Vagina (tissue), 2 donors: ENCODE measurements around the gene NFATC4. TPM values are rescaled to one million over a fixed set of nuclear protein-coding genes. Genes with fewer than 3 reads are reported as not detected.

ENCODE experiments used
- DNase-seq, 2 donors: peaks; one replicate each; pipeline ENCODE4 v3.0.0-alpha.2; 2017; ENCODE audit errors: extremely low spot score in 2 of 2
- H3K27ac ChIP-seq: fragments of 200-600 bp; sonication (generic); one replicate; pipeline ENCODE4 v1.5.1; 2019
- H3K27me3 ChIP-seq: fragments of 200-600 bp; sonication (generic); one replicate; pipeline ENCODE4 v1.5.1; 2019
- H3K36me3 ChIP-seq, 2 donors: fragments of 200-600 bp; sonication (generic); one replicate each; pipeline ENCODE4 v1.5.1; 2017 to 2019
- H3K4me1 ChIP-seq: fragments of 200-600 bp; sonication (generic); one replicate; pipeline ENCODE4 v1.5.1; 2019
- H3K4me3 ChIP-seq, 2 donors: fragments of 200-600 bp; sonication (generic); 1 replicate in 1 of 2; 2 replicates in 1 of 2; pipeline ENCODE4 v1.5.1; 2016 to 2019
- H3K9me3 ChIP-seq: fragments of 200-600 bp; sonication (generic); one replicate; pipeline ENCODE4 v1.5.1; 2019
- POLR2A ChIP-seq, 2 donors: fragments of 450-650 bp; IDR thresholded peaks; one replicate each; pipeline ENCODE4 v1.6.1; 2017; ENCODE audit warnings: antibody characterized with exemption in 2 of 2, mild to moderate bottlenecking in 2 of 2, moderate library complexity in 2 of 2
- POLR2AphosphoS5 ChIP-seq, 2 donors: sonication (generic); formaldehyde crosslinking; IDR thresholded peaks; one replicate each; pipeline ENCODE4 v1.9.0; 2017; ENCODE audit warnings: antibody characterized with exemption in 2 of 2, mild to moderate bottlenecking in 2 of 2, low read depth in 1 of 2; ENCODE audit not compliant: insufficient read depth in 1 of 2
- intact Hi-C: fragments of 100-400 bp; cut with DNase I; formaldehyde crosslinking; loops from one replicate; pipeline ENCODE4 v1.15.1; 2023
- total RNA-seq: library from RNA; depleted of rRNA; stranded (reverse); fragments of >200 nt; gene quantifications from one replicate; pipeline ENCODE4 v1.2.3, GENCODE V29; 2016
- TF ChIP-seq, protein P1 (sequence below), 3 experiments: fragments of 450-650 bp in 2 of 3; fragments of 200-600 bp in 1 of 3; sonication (generic) in 1 of 3; IDR thresholded peaks; one replicate each; pipeline ENCODE4 v1.5.1; 2017 to 2019; ENCODE audit warnings: antibody characterized with exemption in 3 of 3, mild to moderate bottlenecking in 2 of 3, moderate library complexity in 2 of 3

The NFATC4 gene
- total RNA-seq, 1 donor from 2014 or later = 47.9 TPM

DNA sequence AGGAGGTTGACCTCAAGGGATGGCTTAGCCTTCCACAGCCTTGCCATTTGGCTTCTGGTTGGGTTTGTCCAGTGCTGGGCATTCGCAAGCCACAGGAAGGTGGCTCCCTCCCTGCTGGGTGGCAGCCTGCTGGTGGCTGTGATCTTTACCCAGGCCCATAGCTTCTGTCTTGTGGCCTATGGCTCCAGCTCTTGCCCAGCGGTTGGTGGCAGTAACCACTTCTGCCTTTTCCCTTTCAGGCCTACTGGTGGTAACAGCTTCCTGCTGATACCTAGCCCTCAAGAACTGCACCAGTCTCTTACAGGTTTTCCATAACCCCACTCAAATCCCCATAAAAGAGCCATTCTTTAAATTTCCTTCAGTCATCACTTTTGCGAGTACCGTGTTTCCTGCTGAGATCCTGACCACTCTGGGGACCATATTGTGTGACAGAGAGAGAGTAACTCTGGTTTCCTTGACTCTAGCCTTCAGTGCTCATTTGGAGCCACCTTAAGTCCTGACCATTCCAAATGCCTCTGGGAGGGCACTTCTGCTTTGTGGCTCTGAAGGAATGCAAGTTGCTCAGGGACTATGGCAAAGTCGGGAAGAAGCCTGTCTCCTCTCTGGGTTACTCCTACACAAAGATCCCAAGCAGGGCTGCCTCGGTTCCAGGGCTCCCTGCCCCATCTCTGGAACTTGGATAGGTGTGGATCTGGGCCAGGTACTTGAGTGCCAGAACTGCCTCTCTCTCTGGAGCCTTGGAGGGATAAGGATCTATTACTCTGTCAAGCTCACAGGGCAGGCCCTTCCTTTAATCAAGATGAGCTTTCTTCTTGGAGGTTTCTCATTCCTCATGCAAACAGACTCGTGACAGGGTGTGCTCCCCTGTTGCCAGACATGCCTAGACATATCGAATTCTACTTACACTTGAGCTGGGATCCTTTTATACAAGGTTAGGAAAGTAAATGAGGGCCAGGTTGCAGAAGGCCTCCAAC, 27.9 kb downstream of the NFATC4 start:
- H3K27ac ChIP-seq = peak overlapping the region; percentile 30

DNA sequence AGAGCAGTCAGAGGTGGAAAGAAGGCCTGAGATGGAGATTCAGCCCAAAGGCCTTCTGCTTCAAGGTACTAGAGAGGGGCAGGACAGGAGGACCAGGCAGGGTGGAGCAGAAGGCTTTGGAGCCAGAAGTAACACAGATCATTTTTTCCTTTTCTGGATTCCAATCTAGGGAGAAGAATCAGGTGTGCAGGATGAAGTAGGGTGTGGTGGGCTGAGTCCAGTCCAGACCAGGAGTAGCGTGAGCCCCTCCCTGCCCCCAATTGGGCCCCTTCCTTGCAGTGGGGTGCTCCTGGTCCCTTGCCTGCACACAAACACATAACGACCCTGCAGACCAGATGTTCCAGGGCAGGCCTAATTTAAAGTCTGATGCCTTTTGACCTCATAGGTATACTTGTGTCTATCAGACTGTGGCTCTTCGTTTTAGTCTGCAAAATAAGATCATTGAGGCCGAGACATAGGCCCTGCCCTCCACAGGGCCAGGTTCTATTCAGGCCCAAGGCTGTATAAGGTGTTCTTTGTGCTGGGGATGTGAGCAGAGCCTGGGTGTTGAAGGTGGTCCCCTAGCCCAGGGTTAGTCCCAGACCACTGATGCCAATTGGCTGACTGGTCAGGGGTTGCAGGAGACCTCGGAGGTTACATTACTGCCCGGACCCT, 29.8 kb downstream of the NFATC4 start:
- Histone ChIP-seq H3K9me3 (no peaks in the 10 kb centered on the region), H3K4me3 (peak overlapping the region; percentile 69 to 79), H3K27ac (peak overlapping the region; percentile 91), H3K36me3 (no peaks in the 10 kb centered on the region), H3K4me1 (peaks cover 57% of the 10 kb centered on the region), H3K27me3 (no peaks in the 10 kb centered on the region)
- no peak for DNase-seq
- intact Hi-C loops = no loop called here
- TF ChIP-seq POLR2A (IDR thresholded peaks at IDR 0.05) (no peak), POLR2AphosphoS5 (IDR thresholded peaks at IDR 0.05; ENCODE audit: insufficient read depth in 1 of 2, low read depth in 1 of 2) (no peak)
- TF ChIP-seq, protein P1, sequence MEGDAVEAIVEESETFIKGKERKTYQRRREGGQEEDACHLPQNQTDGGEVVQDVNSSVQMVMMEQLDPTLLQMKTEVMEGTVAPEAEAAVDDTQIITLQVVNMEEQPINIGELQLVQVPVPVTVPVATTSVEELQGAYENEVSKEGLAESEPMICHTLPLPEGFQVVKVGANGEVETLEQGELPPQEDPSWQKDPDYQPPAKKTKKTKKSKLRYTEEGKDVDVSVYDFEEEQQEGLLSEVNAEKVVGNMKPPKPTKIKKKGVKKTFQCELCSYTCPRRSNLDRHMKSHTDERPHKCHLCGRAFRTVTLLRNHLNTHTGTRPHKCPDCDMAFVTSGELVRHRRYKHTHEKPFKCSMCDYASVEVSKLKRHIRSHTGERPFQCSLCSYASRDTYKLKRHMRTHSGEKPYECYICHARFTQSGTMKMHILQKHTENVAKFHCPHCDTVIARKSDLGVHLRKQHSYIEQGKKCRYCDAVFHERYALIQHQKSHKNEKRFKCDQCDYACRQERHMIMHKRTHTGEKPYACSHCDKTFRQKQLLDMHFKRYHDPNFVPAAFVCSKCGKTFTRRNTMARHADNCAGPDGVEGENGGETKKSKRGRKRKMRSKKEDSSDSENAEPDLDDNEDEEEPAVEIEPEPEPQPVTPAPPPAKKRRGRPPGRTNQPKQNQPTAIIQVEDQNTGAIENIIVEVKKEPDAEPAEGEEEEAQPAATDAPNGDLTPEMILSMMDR (IDR thresholded peaks at IDR 0.05) = no peak

More for the DNA sequence above, 27.9 kb downstream of the NFATC4 start:
- intact Hi-C loops = no loop called here
- Histone ChIP-seq H3K36me3 (no peaks in the 10 kb centered on the region), H3K4me3 (no peak overlapping the region), H3K4me1 (peaks cover 39% of the 10 kb centered on the region), H3K9me3 (no peaks in the 10 kb centered on the region), H3K27me3 (no peaks in the 10 kb centered on the region)
- TF ChIP-seq POLR2AphosphoS5 (IDR thresholded peaks at IDR 0.05; ENCODE audit: insufficient read depth in 1 of 2, low read depth in 1 of 2) = peak in 1 of 2 donors; percentile 73
- TF ChIP-seq, protein P1 (IDR thresholded peaks at IDR 0.05) = no peak
- no peak for DNase-seq

DNA sequence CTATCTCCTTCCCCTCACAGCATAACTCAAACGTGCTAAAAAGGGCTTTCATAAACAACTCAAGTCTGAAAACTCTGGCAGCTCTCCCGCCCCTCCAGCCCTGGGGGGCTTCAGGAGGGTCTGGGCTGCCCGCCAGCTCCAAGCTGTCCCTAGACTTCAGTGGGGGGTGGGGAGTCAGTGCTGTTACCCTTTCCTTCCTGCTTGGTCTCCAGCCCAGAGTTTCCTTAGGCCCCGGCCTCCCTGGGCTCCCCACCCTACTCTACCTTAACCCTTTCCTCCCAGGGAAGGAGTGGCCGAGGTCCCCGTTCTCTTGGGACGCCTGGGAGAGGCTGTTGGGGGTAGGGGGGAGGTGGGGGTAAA, 30.3 kb downstream of the NFATC4 start:
- Histone ChIP-seq H3K27me3 (no peaks in the 10 kb centered on the region), H3K9me3 (no peaks in the 10 kb centered on the region), H3K4me1 (peaks cover 63% of the 10 kb centered on the region), H3K27ac (peak overlapping the region; percentile 91), H3K36me3 (no peaks in the 10 kb centered on the region), H3K4me3 (peak overlapping the region; percentile 69 to 79)
- no peak for DNase-seq
- TF ChIP-seq, protein P1 (IDR thresholded peaks at IDR 0.05) = no peak
- TF ChIP-seq POLR2AphosphoS5 (IDR thresholded peaks at IDR 0.05; ENCODE audit: insufficient read depth in 1 of 2, low read depth in 1 of 2) (no peak), POLR2A (IDR thresholded peaks at IDR 0.05) (no peak)
- intact Hi-C loops = no loop called here

DNA sequence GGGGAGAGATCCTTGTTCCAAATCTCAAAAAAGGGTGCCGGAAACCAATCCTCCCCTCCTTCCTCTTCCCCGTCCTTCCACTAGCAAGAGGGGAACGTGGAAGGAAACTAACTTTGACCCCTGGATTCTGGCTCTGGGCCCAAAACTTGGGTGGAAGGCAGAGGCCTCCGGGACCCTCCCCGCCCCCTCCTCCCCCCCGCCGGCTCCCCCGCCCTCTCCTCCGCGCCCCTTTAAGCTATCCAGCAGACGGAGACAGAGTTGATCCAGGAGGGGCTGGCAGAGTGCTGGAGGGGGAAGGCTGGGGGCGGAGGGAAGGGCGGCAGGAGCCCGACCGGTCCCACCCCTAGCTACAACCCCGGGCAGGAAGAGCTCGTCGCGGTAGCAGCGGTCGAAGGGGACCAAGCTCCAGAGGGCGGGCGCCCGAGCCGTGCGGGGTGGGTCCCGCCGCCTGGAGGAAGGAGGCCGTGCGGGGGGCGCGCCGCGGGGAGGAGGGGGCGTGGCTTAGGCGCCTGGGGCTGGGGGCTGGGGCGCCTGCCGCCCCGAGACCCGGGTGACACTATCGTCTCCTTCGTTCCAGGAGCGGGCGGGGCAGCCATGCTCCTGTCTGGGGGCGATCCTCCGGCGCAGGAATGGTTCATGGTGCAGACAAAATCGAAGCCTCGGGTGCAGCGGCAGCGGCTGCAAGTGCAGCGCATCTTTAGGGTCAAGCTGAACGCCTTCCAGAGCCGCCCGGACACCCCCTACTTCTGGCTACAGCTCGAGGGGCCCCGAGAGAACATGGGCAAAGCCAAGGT, 30.9 kb downstream of the NFATC4 start, which contains the start of gene NYNRIN:
Gene NYNRIN, plus strand, starts transcription at position 351 of the 794 bp plus-strand sequence. Its CDS starts 244 bp downstream, at position 595.
- DNase-seq = no peak
- TF ChIP-seq, protein P1 (IDR thresholded peaks at IDR 0.05) = no peak
- TF ChIP-seq POLR2AphosphoS5 (IDR thresholded peaks at IDR 0.05; ENCODE audit: insufficient read depth in 1 of 2, low read depth in 1 of 2) (peak in 1 of 2 donors; percentile 46), POLR2A (IDR thresholded peaks at IDR 0.05) (peak in 1 of 2 donors; percentile 26)
- peak within 1 kb of the TSS; percentile 69 to 79 for H3K4me3 ChIP-seq
- H3K27me3 ChIP-seq = no peaks in the 10 kb centered on the region
- no peaks in the 10 kb centered on the region for H3K36me3 ChIP-seq
- H3K4me1 ChIP-seq = peaks cover 68% of the 10 kb centered on the region
- peak within 1 kb of the TSS; percentile 91 for H3K27ac ChIP-seq
- no peaks in the 10 kb centered on the region for H3K9me3 ChIP-seq
- intact Hi-C loops = no loop called here
